Kidney capillary endothelial cell (primary cell): Measurements from ENCODE around the gene AVPI1.

ENCODE experiments used
- DNase-seq: peaks from one replicate; pipeline ENCODE4 v3.0.0-alpha.2; 2018; ENCODE audit warnings: low spot score

AVPI1 gene

GRCh38 chr10:97686962-97687784 is at the start of gene AVPI1:
Gene AVPI1 (minus strand): TSS chr10:97687241. CDS start chr10:97679905, 7,336 bp downstream.
- peak; percentile 92 for DNase-seq

GRCh38 chr10:97736403-97736901 is 49.4 kb upstream of the AVPI1 start:
- DNase-seq: no peak

GRCh38 chr10:97734021-97734420 is 47.0 kb upstream of the AVPI1 start:
- no peak for DNase-seq

- DNase-seq: no peak
Observed at GRCh38 chr10:97733256-97733655, 46.2 kb upstream of the AVPI1 start.

GRCh38 chr10:97732052-97732359 is 45.0 kb upstream of the AVPI1 start:
- DNase-seq: no peak

GRCh38 chr10:97731346-97732051 is 44.5 kb upstream of the AVPI1 start:
- DNase-seq: peak; percentile 68

GRCh38 chr10:97729014-97729413 is 42.0 kb upstream of the AVPI1 start:
- no peak for DNase-seq

- peak; percentile 77 for DNase-seq
Observed at GRCh38 chr10:97726636-97727178, 39.7 kb upstream of the AVPI1 start.

- DNase-seq: no peak
Observed at GRCh38 chr10:97724341-97724941, 37.4 kb upstream of the AVPI1 start.

GRCh38 chr10:97723001-97723400 is 36.0 kb upstream of the AVPI1 start:
- DNase-seq: no peak

- DNase-seq: no peak
Observed at GRCh38 chr10:97721871-97722780, 35.1 kb upstream of the AVPI1 start.

- no peak for DNase-seq
Observed at GRCh38 chr10:97719602-97720001, 32.6 kb upstream of the AVPI1 start.

- no peak for DNase-seq
Observed at GRCh38 chr10:97718659-97719142, 31.7 kb upstream of the AVPI1 start.

- DNase-seq: no peak
Observed at GRCh38 chr10:97718178-97718577, 31.1 kb upstream of the AVPI1 start.

- no peak for DNase-seq
Observed at GRCh38 chr10:97717627-97718026, 30.6 kb upstream of the AVPI1 start.

GRCh38 chr10:97715259-97715874 is 28.3 kb upstream of the AVPI1 start:
- no peak for DNase-seq

- peak; percentile 63 for DNase-seq
Observed at GRCh38 chr10:97714401-97715258, 27.6 kb upstream of the AVPI1 start.

- peak; percentile 69 for DNase-seq
Observed at GRCh38 chr10:97713826-97714400, 26.9 kb upstream of the AVPI1 start.

GRCh38 chr10:97713339-97713825 is 26.3 kb upstream of the AVPI1 start, which contains the start of gene MARVELD1:
Gene MARVELD1 (plus strand): TSS chr10:97713730. CDS start chr10:97713877, 147 bp downstream.
- no peak for DNase-seq
